GM10847 (cell line): ENCODE results near the gene PROK2.

ENCODE experiments used
- POLR2A ChIP-seq: IDR thresholded peaks from 2 replicates; pipeline ENCODE4 v1.6.1; 2011; ENCODE audit not compliant: insufficient read length; ENCODE audit errors: extremely low read depth

The PROK2 gene, protein sequence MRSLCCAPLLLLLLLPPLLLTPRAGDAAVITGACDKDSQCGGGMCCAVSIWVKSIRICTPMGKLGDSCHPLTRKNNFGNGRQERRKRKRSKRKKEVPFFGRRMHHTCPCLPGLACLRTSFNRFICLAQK

DNA sequence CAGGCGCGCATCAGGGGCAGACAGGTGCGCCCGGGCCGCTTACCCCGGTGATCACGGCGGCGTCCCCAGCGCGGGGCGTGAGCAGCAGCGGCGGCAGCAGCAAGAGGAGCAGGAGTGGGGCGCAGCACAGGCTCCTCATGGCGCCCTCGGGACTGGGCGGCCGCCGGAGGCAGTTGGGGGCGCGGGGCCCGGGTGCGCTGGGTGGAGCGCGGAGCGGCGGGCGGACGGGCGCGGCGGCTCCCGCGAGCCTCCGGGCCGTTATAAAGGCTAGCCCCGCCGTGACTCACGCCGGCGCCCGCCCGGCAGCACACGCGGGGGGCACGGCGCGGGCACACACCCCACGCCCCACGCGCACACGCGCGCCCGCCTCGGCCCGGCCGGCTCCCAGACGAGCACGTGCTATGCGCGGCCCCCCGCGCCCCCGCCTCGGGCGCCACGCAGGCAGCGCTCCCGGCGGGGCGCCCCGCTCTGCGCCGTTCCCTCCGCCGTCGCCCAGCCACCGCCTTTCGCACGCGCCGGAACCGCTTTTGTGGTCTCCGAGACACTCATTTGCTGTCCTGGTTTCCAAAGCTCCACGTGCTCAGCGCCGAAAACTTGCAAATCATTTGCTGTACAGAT is at the start of gene PROK2:
Gene PROK2, minus strand, starts transcription at position 235 of the 618 bp plus-strand sequence. Its CDS starts 96 bp downstream, at position 139.
- no peak for TF ChIP-seq POLR2A

DNA sequence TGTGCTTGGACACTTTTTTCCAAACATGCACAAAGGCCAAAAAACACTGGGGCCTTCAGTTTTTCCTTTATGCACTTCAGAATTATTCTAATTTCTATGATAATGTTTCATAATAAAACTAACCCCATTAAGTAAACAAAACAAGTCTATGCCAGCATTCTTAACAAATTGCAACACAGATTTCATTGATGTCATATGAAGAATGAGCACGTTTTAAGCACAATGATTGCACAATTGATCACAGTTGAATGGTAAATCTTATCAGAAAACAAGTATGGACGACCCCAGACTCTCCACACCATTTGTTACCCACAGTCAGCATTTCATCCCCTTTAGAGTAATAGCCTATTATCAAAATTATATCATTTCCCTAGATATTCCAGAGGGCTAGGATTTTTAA is 46.7 kb upstream of the PROK2 start:
- no peak for TF ChIP-seq POLR2A

DNA sequence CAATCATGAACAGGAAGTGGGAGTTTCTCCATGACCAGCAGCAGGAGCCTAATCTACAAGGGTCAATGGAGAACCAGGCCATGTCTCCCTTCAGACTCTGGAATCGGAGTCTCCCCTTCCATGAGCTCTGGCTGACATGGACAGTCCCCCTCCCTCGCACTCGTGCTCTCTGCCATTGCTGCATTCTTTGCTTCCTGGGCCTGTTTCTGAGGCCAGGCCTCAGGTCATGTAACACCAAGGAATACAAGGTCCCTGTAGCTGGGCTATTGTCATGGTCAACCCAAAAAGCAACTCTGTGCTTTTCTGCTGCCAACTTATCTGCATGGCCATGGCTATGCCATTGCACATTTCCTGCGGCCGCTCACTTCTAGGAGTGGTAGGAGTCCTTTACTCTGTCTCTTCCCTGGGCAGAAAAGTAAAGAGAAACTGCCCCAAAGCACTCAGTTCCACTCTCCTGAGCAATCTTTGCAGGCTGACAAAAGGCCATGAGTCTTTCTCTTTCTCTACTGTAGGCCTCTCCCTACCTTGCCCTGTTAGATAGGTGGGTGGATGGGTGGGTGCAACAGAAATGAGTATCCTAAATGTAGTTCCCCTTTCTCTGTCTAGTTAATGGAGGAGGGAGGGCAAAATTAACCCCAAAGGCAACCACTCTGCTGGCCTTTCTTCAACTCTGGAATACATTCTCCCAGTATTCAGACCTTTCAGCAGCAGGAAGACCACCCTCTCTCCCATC is 40.8 kb upstream of the PROK2 start:
- TF ChIP-seq POLR2A = no peak

DNA sequence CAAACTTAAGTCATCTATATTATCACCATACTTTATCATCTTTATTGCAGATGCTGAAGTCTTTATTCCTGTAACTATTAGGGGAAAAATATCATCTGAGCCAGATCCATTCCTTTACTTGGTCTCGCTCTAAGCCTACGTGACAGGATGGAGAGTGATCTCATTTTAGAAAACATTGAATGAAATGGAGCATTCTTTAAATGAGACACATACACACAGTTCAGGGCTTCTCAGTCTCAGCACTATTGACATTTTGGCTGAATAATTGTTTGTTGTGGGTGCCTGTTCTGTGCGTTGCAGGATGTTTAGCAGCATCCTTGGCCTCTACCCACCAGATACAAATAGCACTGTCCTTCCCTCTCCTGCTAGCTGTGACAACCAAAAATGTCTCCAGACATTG is 36.2 kb upstream of the PROK2 start:
- no peak for TF ChIP-seq POLR2A

DNA sequence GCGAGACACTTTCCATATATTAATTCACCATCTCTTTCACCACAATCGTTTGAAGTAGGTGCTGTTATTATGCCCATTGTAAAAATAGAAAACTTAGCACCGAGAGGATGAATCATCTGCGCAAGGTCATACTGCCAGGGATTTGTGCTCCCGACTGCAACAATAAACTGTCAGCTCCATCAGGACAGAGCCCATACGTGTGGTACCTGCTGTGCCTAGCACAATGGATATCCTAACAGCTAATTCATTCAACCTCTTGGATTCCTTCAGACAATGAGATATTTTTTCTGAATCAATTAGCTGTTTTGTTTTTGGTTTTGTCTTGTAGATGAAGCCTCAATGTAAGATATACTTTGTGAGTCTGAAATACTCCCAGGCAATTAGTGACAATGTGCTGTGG is 32.3 kb upstream of the PROK2 start:
- no peak for TF ChIP-seq POLR2A

DNA sequence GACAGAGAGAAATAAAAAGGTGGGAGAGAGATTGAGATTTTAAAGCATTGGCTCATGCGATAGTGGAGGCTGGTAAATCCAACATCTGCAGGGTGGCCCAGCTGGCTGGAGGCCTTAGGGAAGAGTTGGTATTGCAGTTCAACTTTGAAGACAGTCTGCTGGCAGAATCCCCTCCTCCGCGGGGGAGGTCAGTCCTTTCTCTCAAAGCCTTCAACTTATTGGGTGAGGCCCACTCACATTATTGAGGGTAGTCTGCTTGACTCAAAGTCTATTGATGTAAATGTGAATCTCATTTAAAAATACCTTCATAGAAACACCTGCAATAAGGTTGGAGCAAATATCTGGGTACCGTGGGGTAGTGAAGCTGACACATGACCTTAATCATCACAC is 31.8 kb upstream of the PROK2 start:
- no peak for TF ChIP-seq POLR2A

DNA sequence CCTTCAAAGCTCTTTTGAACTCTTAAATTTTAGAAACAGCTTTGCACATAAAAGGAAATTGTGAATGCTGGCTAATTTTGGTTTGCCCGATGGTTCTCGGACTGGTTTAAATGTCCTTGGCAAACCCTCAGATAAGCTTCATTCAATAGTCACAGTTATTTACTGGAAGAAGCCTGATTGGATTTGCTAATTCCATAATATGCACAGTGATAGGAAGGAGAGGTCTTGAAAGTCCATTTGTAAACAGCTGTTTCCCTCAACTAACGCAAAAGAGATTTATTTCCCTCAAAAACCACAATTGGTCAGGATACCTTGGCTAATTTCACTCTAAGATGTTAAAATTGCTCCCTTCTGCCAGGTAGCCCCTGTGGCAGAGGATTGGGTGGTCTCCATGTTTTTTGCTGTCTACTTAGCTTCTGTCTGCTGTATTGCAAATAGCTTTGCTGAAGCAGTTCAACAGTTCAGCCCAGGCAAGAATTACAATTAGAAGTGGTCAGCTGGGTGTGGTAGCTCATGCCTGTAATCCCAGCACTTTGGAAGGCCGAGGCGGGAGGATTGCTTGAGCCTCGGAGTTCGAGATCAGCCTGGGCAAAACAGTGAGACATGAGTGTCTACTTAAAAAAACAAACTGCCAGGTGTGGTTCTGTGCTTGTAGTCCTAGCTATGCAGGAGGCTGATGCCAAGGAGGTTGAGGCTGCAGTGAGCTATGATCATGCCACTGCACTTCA is 30.6 kb upstream of the PROK2 start:
- no peak for TF ChIP-seq POLR2A

DNA sequence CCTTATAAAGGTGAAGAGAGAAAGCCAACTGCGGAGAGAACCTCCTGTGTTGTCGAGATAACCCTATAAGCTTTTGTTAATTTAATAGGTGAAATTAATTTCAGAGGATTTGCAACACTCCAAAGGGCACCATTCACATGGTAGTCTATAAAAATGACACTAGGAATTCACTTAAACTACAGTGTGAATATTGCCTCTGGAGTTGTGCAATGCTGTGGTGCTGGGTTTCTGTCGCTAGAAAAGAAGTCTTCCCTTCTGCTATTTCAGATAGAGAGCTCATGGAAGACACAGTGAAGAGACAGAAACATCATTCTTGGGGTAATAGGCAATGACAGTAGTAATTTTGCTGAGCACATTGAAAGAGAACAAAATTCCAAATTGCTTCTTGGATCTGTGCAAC is 28.8 kb upstream of the PROK2 start:
- TF ChIP-seq POLR2A = no peak

DNA sequence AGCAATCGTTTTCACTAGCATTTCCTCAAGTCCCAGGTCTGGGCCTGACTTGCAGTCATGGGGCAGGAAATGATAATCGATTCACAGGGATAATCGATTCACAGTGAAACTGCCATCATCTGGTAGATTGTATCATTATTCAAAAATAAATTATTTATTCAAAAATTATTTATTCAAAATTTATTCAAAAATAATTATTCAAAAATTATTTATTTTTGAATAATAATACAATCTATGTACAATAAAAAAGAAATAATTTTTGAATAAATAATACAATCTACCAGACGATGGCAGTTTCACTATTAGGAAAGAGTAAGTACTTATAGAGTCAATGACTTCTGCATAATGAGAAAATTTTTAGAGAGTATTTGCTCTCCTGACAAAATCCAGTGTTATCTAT is 28.1 kb upstream of the PROK2 start:
- no peak for TF ChIP-seq POLR2A

DNA sequence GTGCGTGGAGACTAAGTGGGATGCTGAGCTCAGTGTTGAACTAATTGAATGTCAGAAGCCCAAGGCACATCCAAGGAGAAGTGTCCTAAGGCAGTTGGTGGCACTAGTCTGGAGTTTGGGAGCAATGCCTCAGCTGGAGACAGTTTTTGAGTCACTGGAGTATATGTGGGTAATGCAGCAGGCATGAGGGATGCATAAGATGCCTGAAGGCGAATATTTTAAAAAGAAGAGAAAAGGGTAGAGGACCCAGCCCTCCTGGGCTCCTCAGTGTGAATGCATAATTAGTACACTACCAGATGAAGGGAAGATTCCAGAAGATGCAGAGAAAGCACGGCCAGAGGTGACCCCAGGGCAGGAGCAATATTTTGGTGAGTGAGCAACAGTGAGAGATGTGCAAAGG is 25.1 kb upstream of the PROK2 start:
- TF ChIP-seq POLR2A = no peak

DNA sequence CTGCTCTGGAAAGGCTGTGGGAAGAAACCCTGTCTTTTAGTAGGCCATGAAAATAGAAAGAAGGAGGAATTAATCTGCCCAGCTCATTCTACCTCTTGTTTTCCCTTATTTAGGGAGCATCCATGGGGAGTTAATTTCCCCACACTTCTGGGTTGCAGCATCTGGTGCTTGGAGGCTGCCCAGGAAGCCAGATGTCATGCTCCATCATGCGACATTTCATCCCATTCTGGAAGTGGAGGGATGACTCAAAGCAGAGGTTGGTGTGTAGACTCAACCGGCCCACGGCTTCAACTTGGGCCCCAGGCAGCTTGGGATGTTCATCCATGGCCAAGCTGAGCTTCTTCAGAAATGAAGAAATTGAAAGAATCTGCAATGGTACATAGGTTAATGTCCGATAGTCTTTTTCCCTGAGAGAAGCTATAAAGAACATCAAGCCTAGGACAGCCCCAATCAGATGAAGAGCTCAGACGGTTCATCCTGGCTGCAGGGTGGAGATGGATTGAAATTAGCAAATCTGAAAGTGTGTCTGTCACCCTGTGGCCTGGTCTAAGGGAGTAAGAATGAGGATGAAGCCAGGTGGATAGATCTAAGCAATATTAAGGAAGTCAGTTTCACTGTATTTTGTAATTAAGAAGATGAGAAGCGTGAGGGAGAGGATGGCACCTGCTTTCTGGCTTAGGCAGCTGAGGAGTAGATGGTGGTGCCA is 24.5 kb upstream of the PROK2 start:
- no peak for TF ChIP-seq POLR2A

DNA sequence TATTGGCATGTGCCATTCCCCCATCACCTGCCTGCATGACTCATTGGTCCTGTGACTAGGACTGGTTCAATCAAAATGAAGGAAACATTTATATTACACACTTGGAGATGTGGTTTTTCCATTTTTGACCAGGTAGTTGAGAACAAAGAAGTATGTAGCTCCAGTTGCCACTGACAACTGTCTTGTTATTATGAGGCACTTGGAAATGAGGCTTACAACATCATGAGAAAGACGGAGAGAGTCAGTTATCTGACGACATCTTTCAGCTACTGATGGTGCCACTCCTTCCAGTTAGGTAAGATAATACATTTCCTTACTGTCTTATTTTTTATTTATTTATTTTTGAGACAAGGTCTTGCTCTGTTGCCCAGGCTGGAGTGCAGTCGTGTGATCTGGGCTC is 21.8 kb upstream of the PROK2 start:
- TF ChIP-seq POLR2A = no peak

DNA sequence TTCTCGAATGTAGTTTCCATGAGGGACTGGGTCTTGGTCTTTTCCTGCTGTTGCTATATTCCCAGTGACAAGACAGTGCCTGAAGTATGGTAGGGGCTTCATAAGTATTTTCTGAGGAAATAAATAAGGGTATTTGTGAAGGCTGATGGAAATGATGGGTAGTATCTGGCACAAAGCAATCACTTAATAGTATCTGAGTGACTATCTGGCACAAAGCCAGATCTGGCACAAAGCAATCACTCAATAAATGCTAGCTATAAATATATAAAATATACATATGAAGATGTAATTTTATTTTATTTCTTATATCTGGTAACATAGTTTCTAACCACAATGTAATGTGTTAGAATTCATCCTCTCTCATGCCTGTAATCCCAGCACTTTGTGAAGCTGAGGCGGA is 20.7 kb upstream of the PROK2 start:
- TF ChIP-seq POLR2A = no peak

DNA sequence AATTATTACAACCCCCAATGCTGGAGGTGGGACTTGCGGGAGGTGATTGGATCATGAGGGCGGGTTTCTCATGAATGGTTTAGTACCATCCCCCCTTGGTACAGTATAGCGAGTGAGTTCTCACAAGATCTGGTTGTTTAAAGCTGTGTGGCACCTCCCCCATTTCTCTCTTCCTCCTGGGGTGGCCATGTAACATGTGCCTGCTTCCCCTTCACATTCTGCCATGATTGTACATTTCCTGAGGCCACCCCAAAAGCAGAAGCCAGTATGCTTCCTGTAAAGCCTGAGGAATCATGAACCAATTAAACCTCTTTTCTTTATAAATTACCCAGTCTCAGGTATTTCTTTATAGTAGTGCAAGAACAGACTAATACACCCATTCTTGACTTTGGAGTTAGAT is 20.3 kb upstream of the PROK2 start:
- no peak for TF ChIP-seq POLR2A

DNA sequence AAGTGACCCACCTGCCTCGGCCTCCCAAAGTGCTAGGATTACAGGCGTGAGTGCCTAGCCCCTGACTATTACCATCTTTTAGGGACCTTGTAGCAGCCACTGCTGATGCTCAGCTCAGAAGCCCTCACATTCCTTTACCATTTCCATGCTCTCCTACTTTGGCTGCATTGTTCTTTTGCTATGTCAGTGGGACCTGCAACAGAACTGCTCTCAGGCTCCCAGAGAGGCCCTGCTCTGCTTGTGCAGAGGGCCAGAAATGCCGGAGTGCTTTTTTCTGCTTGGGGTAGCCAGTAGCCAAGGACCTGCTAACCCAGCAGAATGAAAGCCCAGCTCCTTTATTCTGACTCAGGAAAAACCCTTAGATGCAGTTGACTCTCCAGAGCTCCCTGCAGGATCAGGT is 18.3 kb upstream of the PROK2 start:
- no peak for TF ChIP-seq POLR2A
